GM19351 (cell line): ENCODE data around the gene PRH2.

Experiments used
- ATAC-seq: cut with Tn5 transposase; IDR thresholded peaks from one replicate; pipeline ENCODE4 v1.9.1; 2021; ENCODE audit warnings: mild to moderate bottlenecking, moderate library complexity; ENCODE audit not compliant: unreplicated experiment

The PRH2 gene

GRCh38 chr12:10928746-10929286, at the start of gene PRH2:
Gene PRH2, plus strand, starts transcription at chr12:10929236. Its CDS starts 38 bp downstream, at chr12:10929274.
- ATAC-seq = no peak

- no peak for ATAC-seq
Observed at GRCh38 chr12:10884086-10884725, 44.8 kb upstream of the PRH2 start, which contains the start of gene PRH1. Gene PRH1, minus strand, starts transcription at chr12:10884255. Its CDS starts 38 bp downstream, at chr12:10884217.

GRCh38 chr12:10889226-10889625, 39.8 kb upstream of the PRH2 start:
- no peak for ATAC-seq

GRCh38 chr12:10891937-10892336, 37.1 kb upstream of the PRH2 start:
- no peak for ATAC-seq

GRCh38 chr12:10896854-10897253, 32.2 kb upstream of the PRH2 start:
- no peak for ATAC-seq

GRCh38 chr12:10900530-10900929, 28.5 kb upstream of the PRH2 start:
- no peak for ATAC-seq

- no peak for ATAC-seq
Observed at GRCh38 chr12:10900972-10901371, 28.1 kb upstream of the PRH2 start.

- no peak for ATAC-seq
Observed at GRCh38 chr12:10901427-10901826, 27.6 kb upstream of the PRH2 start.

GRCh38 chr12:10904686-10905085, 24.4 kb upstream of the PRH2 start:
- ATAC-seq = no peak

- no peak for ATAC-seq
Observed at GRCh38 chr12:10909462-10909861, 19.6 kb upstream of the PRH2 start, which contains the start of gene TAS2R13. Gene TAS2R13, minus strand, starts transcription at chr12:10909562. Its CDS starts 264 bp downstream, at chr12:10909298.

GRCh38 chr12:10910380-10910779, 18.7 kb upstream of the PRH2 start:
- no peak for ATAC-seq

- no peak for ATAC-seq
Observed at GRCh38 chr12:10919809-10920208, 9.2 kb upstream of the PRH2 start.

- ATAC-seq = no peak
Observed at GRCh38 chr12:10926269-10926668, 2.8 kb upstream of the PRH2 start.

- ATAC-seq = no peak
Observed at GRCh38 chr12:10936506-10936905, 7.5 kb downstream of the PRH2 start.

GRCh38 chr12:10939163-10939562, 10.1 kb downstream of the PRH2 start, which contains the start of gene TAS2R14:
Gene TAS2R14, minus strand, starts transcription at chr12:10939263. Its CDS starts 56 bp downstream, at chr12:10939207.
- no peak for ATAC-seq

GRCh38 chr12:10940389-10940788, 11.4 kb downstream of the PRH2 start:
- no peak for ATAC-seq

- ATAC-seq = no peak
Observed at GRCh38 chr12:10941369-10941768, 12.3 kb downstream of the PRH2 start.

- no peak for ATAC-seq
Observed at GRCh38 chr12:10941916-10942607, 13.0 kb downstream of the PRH2 start.

- ATAC-seq = no peak
Observed at GRCh38 chr12:10943167-10943566, 14.1 kb downstream of the PRH2 start.

- no peak for ATAC-seq
Observed at GRCh38 chr12:10952645-10953044, 23.6 kb downstream of the PRH2 start.

GRCh38 chr12:10956085-10956484, 27.0 kb downstream of the PRH2 start:
- ATAC-seq = no peak

GRCh38 chr12:10957741-10958140, 28.7 kb downstream of the PRH2 start:
- ATAC-seq = no peak
